NCI-H2081 treated with DMSO at 0.1 percent for 48 hours (cell line): ENCODE results near the gene CAV1.

Source experiments
- DNase-seq: peaks from one replicate; lab custom pipeline; 2025; lab: John Stamatoyannopoulos, UW

Gene CAV1

GRCh38 chr7:116530107-116530820 is 5.4 kb downstream of the CAV1 start:
- no peak for DNase-seq

- DNase-seq: no peak
These were observed 7.4 kb downstream of the CAV1 start for GRCh38 chr7:116532102-116532688.

DNA sequence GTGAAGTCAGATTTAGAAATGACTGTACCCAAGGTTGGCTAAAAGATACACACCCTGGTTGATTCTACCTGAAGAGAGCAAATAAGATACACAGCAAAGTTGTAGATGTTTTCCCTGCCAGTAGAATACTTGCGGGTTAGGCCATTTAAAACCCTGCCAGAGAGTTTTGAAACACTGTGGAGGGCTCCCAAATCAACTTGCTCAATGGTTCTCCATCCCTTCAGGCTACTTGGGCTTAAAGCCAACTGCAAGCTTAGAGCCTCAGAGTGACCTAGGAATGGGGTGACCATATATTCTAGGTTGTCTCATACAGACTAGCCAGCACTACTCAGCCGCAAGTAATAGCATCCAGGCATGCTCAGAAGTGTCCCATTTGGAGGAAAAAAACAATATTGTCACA is 10.0 kb downstream of the CAV1 start:
- DNase-seq: no peak

DNA sequence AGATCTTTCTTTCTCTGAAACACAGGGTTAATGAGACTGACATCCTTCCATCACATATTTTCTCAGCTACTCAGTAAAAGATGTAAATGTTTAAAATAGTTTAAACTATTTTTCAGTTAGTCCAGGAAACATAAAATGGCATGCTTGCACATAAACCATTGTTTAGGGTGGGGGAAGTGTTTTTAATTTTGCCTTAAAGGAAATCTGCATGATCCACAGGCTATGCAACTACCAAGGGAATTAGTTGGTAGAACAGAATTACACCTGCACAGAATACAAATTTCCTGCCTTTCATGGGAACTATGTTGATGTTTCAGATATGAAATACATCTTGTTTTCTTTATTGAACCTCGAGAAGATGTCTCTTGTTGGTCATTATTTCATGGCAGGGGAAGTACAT is 10.6 kb downstream of the CAV1 start:
- no peak for DNase-seq

DNA sequence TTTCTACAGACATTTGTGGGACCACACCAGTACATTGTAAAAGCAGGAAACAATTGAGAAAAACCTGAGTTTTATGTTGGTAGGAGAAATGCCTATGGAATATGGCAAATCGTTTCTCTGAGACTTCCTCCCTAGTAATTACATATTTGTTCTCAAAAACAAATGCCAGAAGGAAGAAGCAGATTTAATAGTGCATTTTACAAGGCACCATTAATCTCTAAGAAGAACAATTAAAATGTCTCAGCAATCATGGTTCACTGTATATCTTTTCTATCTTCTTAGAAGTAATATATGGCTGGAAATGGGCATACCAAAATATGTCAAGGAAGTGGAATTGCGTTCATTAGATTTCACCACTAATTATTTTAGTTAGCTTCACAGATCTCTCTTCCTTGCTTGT is 13.3 kb downstream of the CAV1 start:
- DNase-seq: no peak

DNA sequence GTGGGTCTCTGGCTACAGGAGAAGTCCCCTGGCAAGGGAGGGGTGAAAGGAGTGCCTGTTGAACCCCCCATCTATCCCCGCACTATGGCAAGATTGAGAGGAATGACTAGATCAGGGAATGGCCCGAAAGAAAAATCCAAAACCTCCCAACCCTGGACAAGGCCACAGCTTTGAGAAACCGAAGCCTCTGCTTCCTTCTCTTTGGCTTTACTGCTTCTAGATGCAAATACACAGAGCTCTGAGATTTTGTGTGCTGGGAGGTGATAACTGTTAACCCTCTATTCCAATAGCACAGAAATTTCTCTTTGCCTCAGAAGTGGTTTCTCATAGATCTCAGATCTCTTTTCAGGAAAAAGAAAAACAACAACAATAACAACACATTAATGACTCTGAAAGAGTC is 15.0 kb downstream of the CAV1 start:
- no peak for DNase-seq

DNA sequence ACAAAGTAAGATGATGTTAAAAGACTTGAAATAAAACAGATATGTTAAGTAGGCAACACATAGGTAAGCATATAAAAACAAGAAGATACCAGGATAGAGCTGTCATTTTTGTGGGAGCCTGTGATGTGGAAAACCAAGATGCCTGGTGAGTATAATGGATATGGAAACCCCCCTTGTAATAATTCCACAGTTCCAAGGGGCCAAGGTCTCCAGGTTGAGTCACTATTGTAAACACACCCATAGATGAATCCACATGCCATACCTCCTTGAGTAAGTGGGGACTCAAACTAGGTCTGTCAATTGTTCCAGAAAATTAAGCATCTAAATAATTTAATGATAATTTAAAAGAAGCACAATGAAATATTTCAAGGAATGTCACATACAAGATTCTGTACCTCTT is 15.9 kb downstream of the CAV1 start:
- no peak for DNase-seq

DNA sequence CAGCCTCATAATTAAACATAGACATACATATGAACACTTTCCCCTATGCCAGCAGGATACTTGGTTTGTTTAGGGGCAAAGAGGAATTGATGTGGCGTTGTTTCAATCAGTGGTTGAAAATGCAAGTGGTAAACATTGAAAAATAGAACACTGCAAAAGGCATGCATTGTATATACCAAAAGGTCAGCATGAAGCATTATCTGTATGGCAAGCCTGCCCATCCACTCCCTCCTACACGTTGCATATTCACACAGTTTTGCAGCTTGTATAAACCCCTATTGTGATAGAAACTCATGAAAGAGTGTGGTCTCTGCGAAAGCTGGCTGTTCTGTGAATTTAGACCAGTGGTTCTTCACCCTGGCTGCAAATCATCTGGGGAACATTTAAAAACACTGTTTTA is 17.1 kb downstream of the CAV1 start:
- no peak for DNase-seq

GRCh38 chr7:116542618-116543017 is 17.8 kb downstream of the CAV1 start:
- no peak for DNase-seq

DNA sequence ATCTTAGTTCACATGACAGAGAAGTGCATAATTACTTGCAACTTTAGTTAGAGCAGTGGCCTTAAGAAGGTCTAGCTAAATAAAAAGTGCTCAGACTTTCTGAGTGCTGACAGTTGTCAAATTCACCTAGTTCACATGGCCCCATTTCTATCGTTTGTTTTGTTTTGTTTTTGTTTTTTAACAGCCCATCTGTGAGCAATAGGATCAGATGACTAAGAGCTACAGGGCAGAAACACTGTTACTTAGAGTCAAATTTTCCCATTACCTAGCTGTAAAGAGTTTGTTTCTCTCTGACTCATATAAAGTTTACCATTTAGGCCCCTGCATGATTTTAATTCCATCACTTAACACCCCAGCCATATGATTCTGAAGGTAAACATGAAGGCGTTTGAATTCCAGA is 18.8 kb downstream of the CAV1 start:
- DNase-seq: no peak

- DNase-seq: no peak
These were observed 19.7 kb downstream of the CAV1 start for GRCh38 chr7:116544487-116544886.

- DNase-seq: no peak
These were observed 20.7 kb downstream of the CAV1 start for GRCh38 chr7:116545411-116545993.

- DNase-seq: no peak
These were observed 21.2 kb downstream of the CAV1 start for GRCh38 chr7:116546054-116546453.

DNA sequence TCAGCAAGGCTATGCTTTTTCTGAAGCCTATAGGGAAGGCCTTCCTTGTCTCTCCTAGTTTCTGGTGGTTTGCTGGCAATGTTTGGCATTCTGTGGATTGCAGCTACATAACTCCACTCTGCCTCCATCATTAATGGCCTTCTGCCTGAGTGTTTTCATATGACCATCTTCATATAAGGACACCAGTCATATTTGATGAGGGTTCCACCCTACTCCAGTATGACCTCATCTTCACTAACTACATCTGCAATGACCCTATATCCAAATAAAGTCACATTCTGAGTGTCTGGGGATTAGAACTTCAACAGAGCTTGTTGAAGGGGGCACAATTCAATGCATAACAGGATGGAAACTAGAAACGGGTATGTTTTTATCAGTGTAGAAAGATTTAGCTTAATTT is 22.1 kb downstream of the CAV1 start:
- DNase-seq: no peak

DNA sequence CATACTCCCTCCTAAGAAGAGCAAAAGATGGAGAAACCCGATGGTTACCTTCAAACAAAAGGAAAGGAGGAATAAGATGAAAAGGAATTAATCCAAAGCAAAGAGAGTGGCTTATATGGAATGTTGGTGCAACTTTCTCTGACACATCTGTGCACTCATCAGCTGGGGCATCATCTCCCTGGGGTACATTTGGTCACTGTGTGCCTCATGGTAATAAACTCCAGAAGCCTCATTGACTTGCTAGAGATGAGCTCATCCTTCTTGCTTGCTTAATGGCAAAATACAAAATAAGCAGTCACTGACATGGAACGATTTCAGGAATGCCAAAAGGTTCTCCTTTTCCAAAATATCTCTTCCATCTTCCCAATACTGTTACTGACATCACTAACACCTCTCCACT is 22.5 kb downstream of the CAV1 start:
- DNase-seq: no peak

- no peak for DNase-seq
These were observed 23.7 kb downstream of the CAV1 start for GRCh38 chr7:116548506-116548905.

- no peak for DNase-seq
These were observed 24.5 kb downstream of the CAV1 start for GRCh38 chr7:116549370-116549769.

DNA sequence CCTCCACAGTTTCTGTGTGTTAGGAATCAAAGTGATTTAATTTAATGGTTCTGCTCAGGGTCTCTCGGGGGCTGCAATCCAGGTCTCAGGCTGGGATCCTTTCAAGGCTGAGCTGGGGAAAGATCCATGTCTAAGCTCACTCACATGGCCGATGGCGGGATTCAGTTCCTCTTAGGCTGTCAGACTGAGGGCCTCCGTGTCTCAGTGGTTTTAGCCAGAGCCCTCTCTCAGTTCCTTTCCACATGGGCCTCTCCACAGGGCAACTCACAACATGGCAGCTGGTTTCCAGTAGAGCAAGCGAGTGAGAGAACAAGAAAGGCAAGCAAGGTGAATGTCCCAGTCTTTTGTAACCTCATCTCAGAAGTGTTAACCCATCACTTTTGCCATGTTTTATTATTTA is 26.9 kb downstream of the CAV1 start:
- DNase-seq: no peak

GRCh38 chr7:116552602-116553001 is 27.8 kb downstream of the CAV1 start:
- DNase-seq: no peak

GRCh38 chr7:116553168-116553964 is 28.5 kb downstream of the CAV1 start:
- no peak for DNase-seq

DNA sequence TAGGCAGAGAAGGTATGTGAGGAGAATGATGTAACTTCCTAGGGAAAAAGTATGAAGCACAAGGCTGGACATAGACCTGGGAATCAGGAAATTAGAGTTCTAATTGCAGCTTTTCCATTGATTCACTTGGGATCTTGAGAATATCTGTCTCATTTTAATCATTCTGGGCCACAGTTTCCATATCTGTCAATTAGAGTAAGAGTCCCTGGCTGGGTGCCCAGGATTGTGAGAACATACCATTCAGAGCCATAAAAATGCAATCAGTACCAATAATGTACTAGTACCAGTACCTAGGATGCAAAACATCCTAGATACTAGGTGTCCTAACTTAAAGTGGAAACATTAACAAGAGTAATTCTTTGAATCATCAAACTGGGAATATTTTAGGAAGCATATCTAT is 29.6 kb downstream of the CAV1 start:
- no peak for DNase-seq

GRCh38 chr7:116554911-116555310 is 30.1 kb downstream of the CAV1 start:
- no peak for DNase-seq

GRCh38 chr7:116557066-116557585 is 32.3 kb downstream of the CAV1 start:
- DNase-seq: no peak
